ENCODE results near the gene CTNND2. TPM values are rescaled to one million over a fixed set of nuclear protein-coding genes. Genes with fewer than 3 reads are reported as not detected.

The CTNND2 gene
- total RNA-seq, 1 experiment from 2014 or later = not detected

DNA sequence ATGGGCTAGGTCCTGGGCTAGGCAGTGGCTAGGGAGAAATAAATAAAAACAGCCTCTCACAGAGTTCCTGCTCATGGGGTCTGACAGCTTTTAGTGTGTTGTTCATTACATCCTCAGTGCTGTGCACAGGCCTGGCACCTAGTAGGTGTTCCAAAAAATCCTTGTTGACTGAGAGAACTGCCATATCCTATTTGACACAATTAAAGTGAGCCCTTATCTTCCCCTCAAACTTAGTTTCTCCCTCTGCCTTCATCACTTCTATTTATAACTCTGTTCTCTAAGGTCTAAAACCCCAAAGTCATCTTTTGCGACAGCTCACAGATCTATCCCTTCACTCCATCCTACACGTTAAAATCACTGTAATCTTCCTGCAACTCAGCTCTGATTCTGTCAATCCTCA, 594.1 kb downstream of the CTNND2 start:
- ChIA-PET CTCF (no interaction called here), POLR2A (no interaction called here)
- TF ChIP-seq, protein P1, sequence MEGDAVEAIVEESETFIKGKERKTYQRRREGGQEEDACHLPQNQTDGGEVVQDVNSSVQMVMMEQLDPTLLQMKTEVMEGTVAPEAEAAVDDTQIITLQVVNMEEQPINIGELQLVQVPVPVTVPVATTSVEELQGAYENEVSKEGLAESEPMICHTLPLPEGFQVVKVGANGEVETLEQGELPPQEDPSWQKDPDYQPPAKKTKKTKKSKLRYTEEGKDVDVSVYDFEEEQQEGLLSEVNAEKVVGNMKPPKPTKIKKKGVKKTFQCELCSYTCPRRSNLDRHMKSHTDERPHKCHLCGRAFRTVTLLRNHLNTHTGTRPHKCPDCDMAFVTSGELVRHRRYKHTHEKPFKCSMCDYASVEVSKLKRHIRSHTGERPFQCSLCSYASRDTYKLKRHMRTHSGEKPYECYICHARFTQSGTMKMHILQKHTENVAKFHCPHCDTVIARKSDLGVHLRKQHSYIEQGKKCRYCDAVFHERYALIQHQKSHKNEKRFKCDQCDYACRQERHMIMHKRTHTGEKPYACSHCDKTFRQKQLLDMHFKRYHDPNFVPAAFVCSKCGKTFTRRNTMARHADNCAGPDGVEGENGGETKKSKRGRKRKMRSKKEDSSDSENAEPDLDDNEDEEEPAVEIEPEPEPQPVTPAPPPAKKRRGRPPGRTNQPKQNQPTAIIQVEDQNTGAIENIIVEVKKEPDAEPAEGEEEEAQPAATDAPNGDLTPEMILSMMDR (IDR thresholded peaks at IDR 0.05; ENCODE audit: unreplicated experiment) = no peak

DNA sequence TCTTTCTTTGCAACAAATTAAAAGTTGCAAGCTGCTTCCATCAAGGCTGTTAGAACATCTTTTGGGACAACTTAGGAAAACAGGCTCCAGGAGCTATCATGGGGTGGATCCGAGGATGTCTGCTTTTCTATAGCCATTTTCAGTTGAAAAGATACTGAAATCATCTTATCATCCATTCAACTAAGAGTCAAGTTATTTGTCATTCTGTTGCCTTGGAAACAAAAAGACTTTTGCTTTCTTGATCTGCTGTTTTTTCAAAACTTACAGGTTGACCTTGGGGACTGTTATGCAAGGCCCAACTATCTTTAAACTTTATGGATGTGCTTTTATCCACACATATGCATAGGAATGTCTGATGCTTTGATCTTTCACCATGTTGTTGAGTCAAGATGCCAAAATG, 597.9 kb downstream of the CTNND2 start:
- Mint-ChIP-seq H3K27me3 (ENCODE audit: insufficient read depth, unreplicated experiment) (peaks cover 28% of the 10 kb centered on the region), H3K4me1 (ENCODE audit: insufficient read depth, unreplicated experiment) (no peaks in the 10 kb centered on the region), H3K27ac (ENCODE audit: low read depth, unreplicated experiment) (no peak overlapping the region), H3K36me3 (ENCODE audit: insufficient read depth, unreplicated experiment) (no peaks in the 10 kb centered on the region), H3K9me3 (ENCODE audit: unreplicated experiment) (no peaks in the 10 kb centered on the region), H3K4me3 (ENCODE audit: unreplicated experiment) (no peak overlapping the region)
- ChIA-PET POLR2A (no interaction called here), CTCF (interaction anchor here (0.7 kb wide), 1 partner anchor 87 kb away, joined by 3 read pairs; no protein-coding TSS in a partner anchor)
- TF ChIP-seq, protein P1 (IDR thresholded peaks at IDR 0.05; ENCODE audit: unreplicated experiment) = no peak
- no peak for DNase-seq (ENCODE audit: unreplicated experiment)
- BruUV-seq (replicated peaks) = no TSS peak
- intact Hi-C loops (cut with micrococcal nuclease) = no loop called here

More for the DNA sequence above, 594.1 kb downstream of the CTNND2 start:
- no TSS peak for BruUV-seq (replicated peaks)
- intact Hi-C loops (cut with micrococcal nuclease) = no loop called here
- Mint-ChIP-seq H3K9me3 (ENCODE audit: unreplicated experiment) (no peaks in the 10 kb centered on the region), H3K36me3 (ENCODE audit: insufficient read depth, unreplicated experiment) (no peaks in the 10 kb centered on the region), H3K27me3 (ENCODE audit: insufficient read depth, unreplicated experiment) (peaks cover 13% of the 10 kb centered on the region), H3K4me1 (ENCODE audit: insufficient read depth, unreplicated experiment) (no peaks in the 10 kb centered on the region), H3K4me3 (ENCODE audit: unreplicated experiment) (no peak overlapping the region), H3K27ac (ENCODE audit: low read depth, unreplicated experiment) (no peak overlapping the region)
- DNase-seq (ENCODE audit: unreplicated experiment) = no peak

DNA sequence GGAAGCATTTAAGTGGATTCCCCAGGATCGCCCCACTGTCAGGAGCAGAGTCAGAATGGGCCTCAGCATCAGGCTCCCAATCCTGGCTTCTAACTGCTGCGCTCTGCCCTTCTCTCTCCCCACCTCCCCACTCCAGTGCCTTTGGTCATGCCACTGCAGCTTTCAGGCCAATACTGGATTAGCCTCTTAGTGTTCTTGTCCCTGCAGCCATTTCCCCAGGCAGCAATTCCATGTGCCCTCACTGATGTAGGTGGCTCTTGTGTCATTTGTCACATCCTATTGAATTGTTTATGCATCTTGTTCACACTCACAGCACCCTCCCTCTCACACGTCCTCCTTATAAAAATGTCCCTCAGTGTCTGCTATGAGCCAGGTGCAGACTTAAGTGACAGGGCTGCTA, 599.0 kb downstream of the CTNND2 start:
- ChIA-PET POLR2A (no interaction called here), CTCF (no interaction called here)
- H3K9me3 Mint-ChIP-seq (ENCODE audit: unreplicated experiment) = no peaks in the 10 kb centered on the region
- no TSS peak for BruUV-seq (replicated peaks)
- intact Hi-C loops (cut with micrococcal nuclease) = no loop called here
- H3K27ac Mint-ChIP-seq (ENCODE audit: low read depth, unreplicated experiment) = no peak overlapping the region
- H3K27me3 Mint-ChIP-seq (ENCODE audit: insufficient read depth, unreplicated experiment) = peaks cover 28% of the 10 kb centered on the region
- DNase-seq (ENCODE audit: unreplicated experiment) = no peak
- TF ChIP-seq, protein P1 (IDR thresholded peaks at IDR 0.05; ENCODE audit: unreplicated experiment) = no peak
- no peaks in the 10 kb centered on the region for H3K36me3 Mint-ChIP-seq (ENCODE audit: insufficient read depth, unreplicated experiment)
- H3K4me3 Mint-ChIP-seq (ENCODE audit: unreplicated experiment) = no peak overlapping the region
- H3K4me1 Mint-ChIP-seq (ENCODE audit: insufficient read depth, unreplicated experiment) = no peaks in the 10 kb centered on the region

DNA sequence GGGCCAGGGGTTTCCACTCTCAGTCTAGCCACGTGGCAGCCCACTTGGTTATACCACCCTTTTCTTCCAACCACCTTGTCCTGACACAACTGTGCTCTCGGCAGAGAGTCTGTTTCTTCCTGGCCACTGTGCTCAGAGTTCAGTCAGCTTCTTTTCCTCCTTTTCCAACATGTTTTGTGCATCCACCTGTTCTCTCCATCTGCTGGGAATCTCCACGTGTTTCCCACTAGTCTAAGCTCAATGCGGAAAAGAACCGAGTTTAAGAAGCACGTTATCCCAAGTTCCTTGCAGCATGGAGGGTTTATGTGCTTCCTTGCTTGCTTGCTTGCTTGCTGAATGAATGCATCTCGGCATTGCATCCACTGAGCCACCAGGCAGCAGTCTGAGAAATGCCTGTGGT, 599.6 kb downstream of the CTNND2 start:
- Mint-ChIP-seq H3K27me3 (ENCODE audit: insufficient read depth, unreplicated experiment) (peaks cover 28% of the 10 kb centered on the region), H3K27ac (ENCODE audit: low read depth, unreplicated experiment) (no peak overlapping the region), H3K4me3 (ENCODE audit: unreplicated experiment) (no peak overlapping the region), H3K4me1 (ENCODE audit: insufficient read depth, unreplicated experiment) (no peaks in the 10 kb centered on the region), H3K9me3 (ENCODE audit: unreplicated experiment) (no peaks in the 10 kb centered on the region), H3K36me3 (ENCODE audit: insufficient read depth, unreplicated experiment) (no peaks in the 10 kb centered on the region)
- POLR2A ChIA-PET = no interaction called here
- CTCF ChIA-PET = no interaction called here
- TF ChIP-seq, protein P1 (IDR thresholded peaks at IDR 0.05; ENCODE audit: unreplicated experiment) = no peak
- no TSS peak for BruUV-seq (replicated peaks)
- intact Hi-C loops (cut with micrococcal nuclease) = no loop called here
- no peak for DNase-seq (ENCODE audit: unreplicated experiment)

All from MCF 10A (cell line).